ENCODE measurements around the gene MPC2.
"Not testable (repeated sequence)": the region's sequence is repeated elsewhere in the genome, so short reads cannot be mapped to it uniquely, and the experiment has no call there.

The MPC2 gene

DNA sequence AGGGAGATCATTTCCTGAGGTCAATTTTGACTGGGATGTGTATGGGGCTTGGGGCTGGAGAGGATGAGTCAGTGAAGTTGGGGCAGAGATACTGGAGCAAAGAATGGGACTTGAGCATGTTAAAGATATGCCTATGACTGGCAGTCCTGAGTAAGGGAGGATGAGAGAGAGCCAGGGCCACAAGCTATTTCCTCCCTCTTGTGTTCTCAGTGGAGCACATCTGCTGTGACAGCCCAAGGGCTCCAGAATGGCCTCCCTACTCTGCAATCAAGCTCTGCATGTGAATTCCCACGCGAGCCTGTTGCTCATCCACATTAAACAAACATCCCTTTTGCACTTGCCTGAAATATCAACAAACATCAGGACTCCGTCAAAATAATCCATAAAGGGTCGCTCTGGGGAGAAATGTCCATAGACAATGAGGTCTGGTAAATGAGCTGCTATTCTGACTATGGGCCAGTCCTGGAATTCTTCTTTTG is 32.2 kb downstream of the MPC2 start:
- no peak overlapping the region for H3K27ac ChIP-seq
- TF ChIP-seq, protein P1, sequence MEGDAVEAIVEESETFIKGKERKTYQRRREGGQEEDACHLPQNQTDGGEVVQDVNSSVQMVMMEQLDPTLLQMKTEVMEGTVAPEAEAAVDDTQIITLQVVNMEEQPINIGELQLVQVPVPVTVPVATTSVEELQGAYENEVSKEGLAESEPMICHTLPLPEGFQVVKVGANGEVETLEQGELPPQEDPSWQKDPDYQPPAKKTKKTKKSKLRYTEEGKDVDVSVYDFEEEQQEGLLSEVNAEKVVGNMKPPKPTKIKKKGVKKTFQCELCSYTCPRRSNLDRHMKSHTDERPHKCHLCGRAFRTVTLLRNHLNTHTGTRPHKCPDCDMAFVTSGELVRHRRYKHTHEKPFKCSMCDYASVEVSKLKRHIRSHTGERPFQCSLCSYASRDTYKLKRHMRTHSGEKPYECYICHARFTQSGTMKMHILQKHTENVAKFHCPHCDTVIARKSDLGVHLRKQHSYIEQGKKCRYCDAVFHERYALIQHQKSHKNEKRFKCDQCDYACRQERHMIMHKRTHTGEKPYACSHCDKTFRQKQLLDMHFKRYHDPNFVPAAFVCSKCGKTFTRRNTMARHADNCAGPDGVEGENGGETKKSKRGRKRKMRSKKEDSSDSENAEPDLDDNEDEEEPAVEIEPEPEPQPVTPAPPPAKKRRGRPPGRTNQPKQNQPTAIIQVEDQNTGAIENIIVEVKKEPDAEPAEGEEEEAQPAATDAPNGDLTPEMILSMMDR (conservative IDR thresholded peaks at IDR 0.05) = no peak

DNA sequence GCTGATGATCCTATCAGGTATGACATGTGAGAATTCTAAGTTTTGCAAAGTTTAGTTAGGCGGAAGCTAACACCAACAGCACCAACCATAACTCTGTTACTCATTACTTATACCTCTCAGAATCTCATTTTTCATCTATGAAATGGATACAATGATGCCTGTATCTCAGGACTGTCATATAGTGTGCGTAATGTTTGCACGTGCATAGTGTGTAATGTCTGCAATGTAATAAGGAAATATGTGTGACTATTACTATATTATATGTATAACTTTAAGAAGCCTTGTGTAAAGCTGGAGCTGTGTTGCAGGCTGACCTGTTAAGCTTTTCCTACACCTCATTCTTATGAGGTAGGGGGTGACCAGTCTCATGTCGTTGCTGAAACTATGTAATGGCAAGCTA is 36.0 kb downstream of the MPC2 start:
- H3K27ac ChIP-seq = no peak overlapping the region
- TF ChIP-seq, protein P1 (conservative IDR thresholded peaks at IDR 0.05) = no peak

DNA sequence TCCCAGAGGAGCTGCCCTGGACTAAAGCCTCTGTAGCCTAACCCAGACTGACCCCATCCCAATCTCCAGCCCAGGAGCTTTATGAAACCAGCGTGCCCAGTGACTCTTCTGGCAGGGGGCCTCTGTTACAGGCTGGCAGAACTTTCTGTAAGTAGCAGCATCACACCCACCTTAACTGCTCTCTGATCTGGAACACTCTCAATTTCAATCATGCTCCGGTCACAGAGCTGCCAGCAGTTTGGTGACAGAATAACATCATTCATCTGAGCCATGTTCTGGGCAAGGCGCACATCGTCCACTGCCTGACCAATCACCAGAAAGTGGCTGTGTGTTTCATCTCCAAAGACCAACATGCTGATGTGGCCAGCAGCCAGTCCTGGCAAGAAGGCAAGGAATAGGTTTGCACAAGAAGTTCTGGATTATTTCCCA is 37.6 kb downstream of the MPC2 start:
- TF ChIP-seq, protein P1 (conservative IDR thresholded peaks at IDR 0.05) = no peak
- no peak overlapping the region; the same call in 1 of the 2 replicates for H3K27ac ChIP-seq

DNA sequence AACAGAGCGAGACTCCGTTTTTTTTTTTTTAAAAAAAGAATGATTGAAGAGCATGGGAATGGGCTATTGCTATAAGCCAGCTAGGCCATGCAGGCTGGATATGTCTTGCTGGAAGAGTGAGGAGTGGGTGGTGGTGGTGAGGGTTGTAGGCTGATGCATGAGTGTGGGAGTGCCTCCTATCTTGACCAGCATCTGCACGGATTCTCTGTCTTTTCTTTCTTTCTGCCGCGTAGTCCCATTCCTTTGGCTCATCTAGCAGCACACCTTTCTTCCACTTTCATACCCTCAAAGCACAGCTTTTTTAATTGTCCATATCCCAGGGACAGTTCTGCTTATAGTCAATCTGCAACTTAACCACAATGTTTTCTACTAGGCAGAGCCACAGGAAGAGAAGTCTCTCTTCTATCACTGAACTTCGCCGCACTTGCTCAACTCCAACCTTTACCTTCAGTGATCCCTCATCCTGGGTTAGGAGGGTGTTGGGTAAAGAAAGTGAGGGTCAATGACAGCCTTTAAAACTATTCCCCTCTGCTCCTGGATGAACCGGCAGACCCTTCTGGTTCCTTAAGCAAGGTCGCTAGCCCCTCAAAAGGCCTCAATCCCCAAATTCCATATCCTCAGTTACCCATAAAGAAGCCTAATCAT is 38.2 kb downstream of the MPC2 start:
- no peak overlapping the region for H3K27ac ChIP-seq
- TF ChIP-seq, protein P1 (conservative IDR thresholded peaks at IDR 0.05) = no peak

DNA sequence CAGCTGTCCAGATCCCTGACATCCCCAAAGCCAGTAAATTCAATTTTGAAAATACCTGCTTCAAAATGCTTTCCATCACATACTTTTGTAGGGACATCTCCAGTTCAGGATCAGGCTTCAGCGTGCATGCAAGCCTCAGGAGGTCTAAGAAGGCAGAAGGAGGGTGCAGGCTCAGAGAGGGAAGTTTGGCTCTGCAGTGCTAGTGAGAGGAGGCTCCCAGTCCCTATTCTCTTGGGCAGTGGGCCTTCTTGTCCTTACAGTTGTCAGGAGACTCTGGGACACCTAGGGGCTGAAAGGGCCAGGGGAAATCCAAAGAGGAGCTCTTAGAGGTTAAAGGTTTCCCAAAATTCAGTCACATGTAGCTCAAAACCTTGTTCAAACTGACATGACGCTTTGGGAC is 43.1 kb downstream of the MPC2 start:
- TF ChIP-seq, protein P1 (conservative IDR thresholded peaks at IDR 0.05) = no peak
- H3K27ac ChIP-seq = no peak overlapping the region

DNA sequence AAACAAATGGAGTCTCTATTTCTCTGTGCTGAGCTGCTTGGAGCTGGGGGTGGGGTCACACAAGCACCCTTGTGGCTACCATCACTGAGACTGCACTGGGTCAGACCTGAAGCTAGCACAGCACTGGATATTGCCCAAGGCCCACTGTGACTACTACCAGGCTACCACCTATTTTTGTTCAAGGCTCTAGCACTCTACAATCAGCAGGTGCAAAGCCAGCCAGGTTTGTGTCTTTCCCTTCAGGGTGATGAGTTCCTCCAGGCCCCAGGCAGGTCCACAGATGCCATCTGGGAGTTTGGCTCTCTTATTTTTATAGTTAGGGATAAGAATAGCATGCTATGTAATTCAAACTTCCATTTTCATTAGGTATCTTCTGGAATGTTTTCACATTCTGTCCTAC is 46.5 kb downstream of the MPC2 start:
- TF ChIP-seq, protein P1 (conservative IDR thresholded peaks at IDR 0.05) = no peak
- no peak overlapping the region for H3K27ac ChIP-seq

DNA sequence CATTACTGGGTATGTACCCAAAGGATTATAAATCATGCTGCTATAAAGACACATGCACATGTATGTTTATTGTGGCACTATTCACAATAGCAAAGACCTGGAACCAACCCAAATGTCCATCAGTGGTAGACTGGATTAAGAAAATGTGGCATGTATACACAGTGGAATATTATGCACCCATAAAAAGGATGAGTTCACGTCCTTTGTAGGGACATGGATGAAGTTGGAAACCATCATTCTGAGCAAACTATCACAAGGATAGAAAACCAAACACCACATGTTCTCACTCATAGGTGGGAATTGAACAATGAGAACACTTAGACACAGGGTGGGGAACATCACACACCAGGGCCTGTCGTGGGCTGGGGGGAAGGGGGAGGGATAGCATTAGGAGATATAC is 49.7 kb downstream of the MPC2 start:
- not testable (repeated sequence) for H3K27ac ChIP-seq

DNA sequence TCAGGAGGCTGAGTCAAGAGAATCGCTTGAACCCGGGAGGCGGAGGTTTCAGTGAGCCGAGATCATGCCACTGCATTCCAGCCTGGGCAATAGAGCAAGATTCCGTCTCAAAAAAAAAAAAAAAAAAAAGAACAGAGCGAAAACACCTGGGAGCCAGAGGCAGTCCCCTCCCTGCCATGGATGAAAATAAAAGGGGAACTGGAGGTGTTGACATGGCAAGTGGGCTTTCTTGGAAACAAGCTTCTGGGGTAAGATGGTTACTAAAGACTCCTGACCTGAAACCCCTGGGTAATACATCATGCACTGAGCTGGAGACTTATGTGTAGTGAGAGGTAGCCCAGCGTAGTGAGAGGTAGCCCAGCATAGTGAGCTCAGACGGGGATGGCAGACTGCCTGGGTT is 54.5 kb downstream of the MPC2 start:
- TF ChIP-seq, protein P1 (conservative IDR thresholded peaks at IDR 0.05) = no peak
- no peak overlapping the region for H3K27ac ChIP-seq

Measured in VCaP (cell line).